Measurements from ENCODE around the gene NEUROD2.

The NEUROD2 gene

GRCh38 chr17:39618956-39619785 lies 11.5 kb upstream of the NEUROD2 start:
- H3K4me3 ChIP-seq (replicated peaks; ENCODE audit: low read depth, low read length) = no peak overlapping the region
- TF ChIP-seq CTCF (IDR thresholded peaks at IDR 0.05; ENCODE audit: low read length, missing control alignments) = no peak
- DNase-seq (ENCODE audit: low read depth) = no peak

DNA sequence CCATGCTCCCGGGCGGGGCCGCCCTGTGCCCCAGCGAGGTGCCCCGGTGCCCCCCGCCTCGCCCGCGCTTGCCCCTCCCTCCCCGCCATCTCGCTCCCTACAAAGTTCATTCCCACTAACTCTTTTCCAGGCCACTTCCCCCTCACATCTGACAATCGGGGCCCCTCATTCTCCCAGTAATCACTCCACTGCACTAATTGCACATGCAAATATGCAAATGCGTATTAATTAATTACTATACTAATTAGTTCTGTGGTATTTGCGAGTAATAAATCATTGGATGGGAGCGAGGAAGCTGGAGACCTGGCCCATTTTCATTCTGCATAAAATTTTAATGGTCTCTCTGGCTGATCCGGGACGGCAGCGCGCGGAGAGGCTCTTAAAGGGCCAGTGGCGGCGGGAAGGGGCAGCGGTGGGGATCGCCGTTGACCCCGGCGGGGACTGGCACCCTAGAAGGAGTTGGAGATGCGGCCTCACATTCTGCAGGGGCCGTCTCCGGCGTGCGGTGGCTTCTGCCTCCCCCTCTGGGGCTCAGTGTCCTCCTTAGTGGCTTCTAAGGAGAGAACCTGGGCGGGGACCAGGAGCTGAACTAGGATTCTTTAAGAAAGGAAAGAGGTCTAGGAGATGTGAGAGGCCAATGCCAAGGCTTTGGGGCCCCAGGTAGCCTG lies 10.7 kb upstream of the NEUROD2 start:
- no peak for TF ChIP-seq CTCF (IDR thresholded peaks at IDR 0.05; ENCODE audit: low read length, missing control alignments)
- peak overlapping the region; percentile 62 for H3K4me3 ChIP-seq (replicated peaks; ENCODE audit: low read depth, low read length)
- DNase-seq (ENCODE audit: low read depth) = no peak

GRCh38 chr17:39617446-39618245 lies 9.9 kb upstream of the NEUROD2 start:
- no peak for TF ChIP-seq CTCF (IDR thresholded peaks at IDR 0.05; ENCODE audit: low read length, missing control alignments)
- peak; percentile 57 for DNase-seq (ENCODE audit: low read depth)
- H3K4me3 ChIP-seq (replicated peaks; ENCODE audit: low read depth, low read length) = peak overlapping the region; percentile 62

- TF ChIP-seq CTCF (IDR thresholded peaks at IDR 0.05; ENCODE audit: low read length, missing control alignments) = no peak
- no peak for DNase-seq (ENCODE audit: low read depth)
- peak overlapping the region; percentile 37 for H3K4me3 ChIP-seq (replicated peaks; ENCODE audit: low read depth, low read length)
Observed at GRCh38 chr17:39617100-39617445, 9.4 kb upstream of the NEUROD2 start.

DNA sequence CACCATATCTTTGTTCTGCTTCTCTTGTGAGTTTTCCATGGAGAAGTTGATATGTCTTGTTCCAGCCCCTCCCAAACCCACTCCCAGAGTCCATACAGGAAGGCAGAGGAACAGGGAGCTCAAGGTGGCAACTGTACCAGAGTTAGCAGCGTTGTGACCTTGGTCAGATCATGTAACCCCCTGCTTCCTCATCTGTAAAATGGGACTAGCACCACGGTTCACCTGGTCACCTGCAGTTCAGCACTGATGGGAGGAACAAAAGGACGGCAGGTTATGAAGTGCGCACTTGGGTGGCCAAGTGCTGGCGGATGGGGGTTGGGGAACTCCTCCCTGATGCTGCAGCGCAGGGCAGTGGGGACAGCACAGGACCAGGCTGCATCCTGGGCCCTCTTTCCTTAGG lies 7.7 kb upstream of the NEUROD2 start:
- no peak for TF ChIP-seq CTCF (IDR thresholded peaks at IDR 0.05; ENCODE audit: low read length, missing control alignments)
- no peak overlapping the region for H3K4me3 ChIP-seq (replicated peaks; ENCODE audit: low read depth, low read length)
- DNase-seq (ENCODE audit: low read depth) = no peak

GRCh38 chr17:39614545-39615157 lies 6.9 kb upstream of the NEUROD2 start:
- no peak for TF ChIP-seq CTCF (IDR thresholded peaks at IDR 0.05; ENCODE audit: low read length, missing control alignments)
- no peak for DNase-seq (ENCODE audit: low read depth)

More at GRCh38 chr17:39614545-39615157, 6.9 kb upstream of the NEUROD2 start:
- H3K4me3 ChIP-seq (replicated peaks; ENCODE audit: low read depth, low read length) = no peak overlapping the region

Measured in fibroblast of pulmonary artery (primary cell).